HG02588 (cell line): ENCODE measurements around the gene TET2.
A peak's percentile ranks its signal among the peaks of the same experiment; 100 is the strongest.
"Not testable (repeated sequence)": the region's sequence is repeated elsewhere in the genome, so short reads cannot be mapped to it uniquely, and the experiment has no call there.

Experiments used
- ATAC-seq: cut with Tn5 transposase; IDR thresholded peaks from one replicate; pipeline ENCODE4 v1.9.1; 2021; ENCODE audit warnings: mild to moderate bottlenecking, moderate library complexity; ENCODE audit not compliant: unreplicated experiment

Gene TET2

GRCh38 chr4:105282489-105282888 lies 135.8 kb downstream of the TET2 start:
- ATAC-seq = no peak

- ATAC-seq = no peak
Measured at GRCh38 chr4:105283501-105283900, 136.8 kb downstream of the TET2 start.

- no peak for ATAC-seq
Measured at GRCh38 chr4:105288121-105288520, 141.4 kb downstream of the TET2 start.

- no peak for ATAC-seq
Measured at GRCh38 chr4:105291925-105292324, 145.2 kb downstream of the TET2 start.

- ATAC-seq = no peak
Measured at GRCh38 chr4:105293360-105293759, 146.7 kb downstream of the TET2 start.

- ATAC-seq = no peak
Measured at GRCh38 chr4:105296672-105297071, 150.0 kb downstream of the TET2 start.

- ATAC-seq = not testable (repeated sequence)
Measured at GRCh38 chr4:105299027-105299426, 152.4 kb downstream of the TET2 start.

GRCh38 chr4:105304085-105304484 lies 157.4 kb downstream of the TET2 start:
- ATAC-seq = no peak

GRCh38 chr4:105305019-105305836 lies 158.6 kb downstream of the TET2 start:
- peak; percentile 38 for ATAC-seq

- ATAC-seq = peak; percentile 86
Measured at GRCh38 chr4:105306158-105306781, 159.6 kb downstream of the TET2 start.

- ATAC-seq = no peak
Measured at GRCh38 chr4:105306820-105307219, 160.1 kb downstream of the TET2 start.

GRCh38 chr4:105318486-105318885 lies 171.8 kb downstream of the TET2 start:
- ATAC-seq = no peak

- ATAC-seq = no peak
Measured at GRCh38 chr4:105327222-105327621, 180.5 kb downstream of the TET2 start.

GRCh38 chr4:105327956-105328355 lies 181.3 kb downstream of the TET2 start:
- no peak for ATAC-seq

- ATAC-seq = no peak
Measured at GRCh38 chr4:105329081-105329480, 182.4 kb downstream of the TET2 start.
